HFF-Myc (cell line): Measurements from ENCODE around the gene DYNC1H1.
"Not testable (repeated sequence)": the region's sequence is repeated elsewhere in the genome, so short reads cannot be mapped to it uniquely, and the experiment has no call there.

ENCODE experiments used
- DNase-seq: peaks from one replicate; pipeline ENCODE4 v3.0.0-alpha.2; 2011; ENCODE audit warnings: low read depth; ENCODE audit errors: extremely low read depth
- H3K4me3 ChIP-seq: replicated peaks from 2 replicates; pipeline ENCODE4 v1.5.1; 2011; ENCODE audit warnings: low read depth, mild to moderate bottlenecking, control low read depth, low read length
- TF ChIP-seq, protein P1 (sequence below): IDR thresholded peaks from 2 replicates; pipeline ENCODE4 v1.5.1; 2012; ENCODE audit warnings: mild to moderate bottlenecking, low read depth, low read length, control low read depth; ENCODE audit errors: missing control alignments

DYNC1H1 gene

GRCh38 chr14:102066041-102066451, 101.7 kb downstream of the DYNC1H1 start:
- TF ChIP-seq, protein P1, sequence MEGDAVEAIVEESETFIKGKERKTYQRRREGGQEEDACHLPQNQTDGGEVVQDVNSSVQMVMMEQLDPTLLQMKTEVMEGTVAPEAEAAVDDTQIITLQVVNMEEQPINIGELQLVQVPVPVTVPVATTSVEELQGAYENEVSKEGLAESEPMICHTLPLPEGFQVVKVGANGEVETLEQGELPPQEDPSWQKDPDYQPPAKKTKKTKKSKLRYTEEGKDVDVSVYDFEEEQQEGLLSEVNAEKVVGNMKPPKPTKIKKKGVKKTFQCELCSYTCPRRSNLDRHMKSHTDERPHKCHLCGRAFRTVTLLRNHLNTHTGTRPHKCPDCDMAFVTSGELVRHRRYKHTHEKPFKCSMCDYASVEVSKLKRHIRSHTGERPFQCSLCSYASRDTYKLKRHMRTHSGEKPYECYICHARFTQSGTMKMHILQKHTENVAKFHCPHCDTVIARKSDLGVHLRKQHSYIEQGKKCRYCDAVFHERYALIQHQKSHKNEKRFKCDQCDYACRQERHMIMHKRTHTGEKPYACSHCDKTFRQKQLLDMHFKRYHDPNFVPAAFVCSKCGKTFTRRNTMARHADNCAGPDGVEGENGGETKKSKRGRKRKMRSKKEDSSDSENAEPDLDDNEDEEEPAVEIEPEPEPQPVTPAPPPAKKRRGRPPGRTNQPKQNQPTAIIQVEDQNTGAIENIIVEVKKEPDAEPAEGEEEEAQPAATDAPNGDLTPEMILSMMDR: no peak
- no peak for DNase-seq
- no peak overlapping the region for H3K4me3 ChIP-seq

- TF ChIP-seq, protein P1: no peak
- no peak overlapping the region for H3K4me3 ChIP-seq
- no peak for DNase-seq
Observed at GRCh38 chr14:102071283-102071998, 107.1 kb downstream of the DYNC1H1 start.

GRCh38 chr14:102074415-102074964, 110.1 kb downstream of the DYNC1H1 start:
- TF ChIP-seq, protein P1: no peak
- DNase-seq: no peak

DNA sequence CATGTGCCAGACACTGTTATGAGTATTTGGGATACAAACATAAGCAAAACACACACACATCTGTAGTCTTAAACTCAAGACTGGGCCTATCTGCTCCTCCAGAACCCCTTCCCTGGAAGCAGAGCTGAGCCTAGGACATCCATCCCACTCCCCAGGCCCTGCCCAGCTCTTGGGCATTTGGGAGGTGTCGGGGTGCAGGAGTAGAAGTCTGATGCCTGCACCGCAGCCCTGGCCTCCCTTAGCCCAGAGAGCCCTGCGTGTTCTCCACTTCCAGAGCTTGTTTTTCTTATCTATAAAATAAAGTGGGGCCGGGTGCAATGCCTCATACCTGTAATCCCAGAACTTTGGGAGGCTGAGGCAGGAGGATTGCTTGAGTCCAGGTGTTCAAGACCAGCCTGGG, 110.8 kb downstream of the DYNC1H1 start:
- no peak for DNase-seq
- no peak overlapping the region for H3K4me3 ChIP-seq
- TF ChIP-seq, protein P1: no peak

More at GRCh38 chr14:102074415-102074964, 110.1 kb downstream of the DYNC1H1 start:
- no peak overlapping the region for H3K4me3 ChIP-seq

DNA sequence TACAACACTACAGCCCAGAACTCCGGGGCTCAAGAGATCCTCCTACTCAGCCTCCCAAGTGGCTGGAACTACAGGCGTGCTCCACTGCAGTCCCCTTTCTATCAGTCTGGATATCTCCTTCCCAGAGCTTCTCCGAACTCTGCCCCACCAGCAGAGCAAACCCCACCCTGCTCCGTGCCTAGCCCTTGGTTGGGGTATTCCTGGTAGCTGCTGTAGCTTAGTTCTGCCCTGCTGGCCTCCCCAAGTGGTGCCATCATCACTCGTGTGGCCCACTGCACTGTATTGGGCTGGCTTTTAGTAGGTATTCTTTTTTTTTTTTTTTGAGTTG, 113.0 kb downstream of the DYNC1H1 start:
- no peak for DNase-seq
- no peak overlapping the region for H3K4me3 ChIP-seq
- TF ChIP-seq, protein P1: no peak

- DNase-seq, H3K4me3 ChIP-seq: not testable (repeated sequence)
Observed at GRCh38 chr14:102078361-102078791, 114.0 kb downstream of the DYNC1H1 start.

GRCh38 chr14:102078831-102079699, 114.7 kb downstream of the DYNC1H1 start:
- H3K4me3 ChIP-seq: no peak overlapping the region
- DNase-seq: no peak
- TF ChIP-seq, protein P1: no peak
